Thymus (tissue), 11 donors: ENCODE measurements around the gene TK2. TPM values are rescaled to one million over a fixed set of nuclear protein-coding genes. Genes with fewer than 3 reads are reported as not detected.
"Not testable (repeated sequence)": the region's sequence is repeated elsewhere in the genome, so short reads cannot be mapped to it uniquely, and the experiment has no call there.

Experiments
- DNase-seq, 9 donors: peaks; one replicate each; pipeline ENCODE4 v3.0.0-alpha.2; 2013; ENCODE audit warnings: low spot score in 9 of 9, low read depth in 6 of 9, missing footprints in 1 of 9
- H3K27ac ChIP-seq, 2 donors: one replicate each; pipeline ENCODE4 v1.5.1; 2013; ENCODE audit warnings: control low read depth in 1 of 2, low read depth in 1 of 2, low read length in 1 of 2, mild to moderate bottlenecking in 1 of 2, moderate library complexity in 1 of 2
- H3K27me3 ChIP-seq, 2 donors: one replicate each; pipeline ENCODE4 v1.5.1; 2013; ENCODE audit warnings: low read length in 1 of 2; ENCODE audit not compliant: control insufficient read depth in 2 of 2, insufficient read depth in 1 of 2
- H3K36me3 ChIP-seq, 2 donors: one replicate each; pipeline ENCODE4 v1.5.1; 2013; ENCODE audit warnings: low read length in 1 of 2, mild to moderate bottlenecking in 1 of 2, moderate library complexity in 1 of 2; ENCODE audit not compliant: control insufficient read depth in 2 of 2, insufficient read depth in 2 of 2
- H3K4me1 ChIP-seq, 2 donors: one replicate each; pipeline ENCODE4 v1.5.1; 2013; ENCODE audit warnings: low read length in 2 of 2; ENCODE audit not compliant: control insufficient read depth in 2 of 2, insufficient read depth in 2 of 2
- H3K4me3 ChIP-seq, 2 donors: one replicate each; pipeline ENCODE4 v1.5.1; 2013; ENCODE audit warnings: low read length in 2 of 2, control low read depth in 1 of 2, mild to moderate bottlenecking in 1 of 2
- H3K9me3 ChIP-seq, 2 donors: one replicate each; pipeline ENCODE4 v1.5.1; 2013; ENCODE audit warnings: low read length in 1 of 2, mild to moderate bottlenecking in 1 of 2; ENCODE audit not compliant: control insufficient read depth in 2 of 2, insufficient read depth in 1 of 2
- WGBS: extraction: QIAGEN DNeasy Blood & Tissue Kit; methylation state at CpG from one replicate; pipeline ENCODE4 v1.1.7; 2013; 5-methylcytosine and 5-hydroxymethylcytosine counted together
- polyA plus RNA-seq: library from polyadenylated mRNA; stranded (reverse); fragments of 200-250 nt; gene quantifications from one replicate; pipeline ENCODE4 v1.2.3, GENCODE V29; 2013
- total RNA-seq: library from RNA; stranded (reverse); fragments of 120-200 nt; gene quantifications from one replicate; pipeline ENCODE4 v1.2.4, GENCODE V29; 2013
- donor health status: healthy.

TK2 gene
- total and polyA plus RNA-seq, 2 donors: 11.9 to 15.9 TPM

DNA sequence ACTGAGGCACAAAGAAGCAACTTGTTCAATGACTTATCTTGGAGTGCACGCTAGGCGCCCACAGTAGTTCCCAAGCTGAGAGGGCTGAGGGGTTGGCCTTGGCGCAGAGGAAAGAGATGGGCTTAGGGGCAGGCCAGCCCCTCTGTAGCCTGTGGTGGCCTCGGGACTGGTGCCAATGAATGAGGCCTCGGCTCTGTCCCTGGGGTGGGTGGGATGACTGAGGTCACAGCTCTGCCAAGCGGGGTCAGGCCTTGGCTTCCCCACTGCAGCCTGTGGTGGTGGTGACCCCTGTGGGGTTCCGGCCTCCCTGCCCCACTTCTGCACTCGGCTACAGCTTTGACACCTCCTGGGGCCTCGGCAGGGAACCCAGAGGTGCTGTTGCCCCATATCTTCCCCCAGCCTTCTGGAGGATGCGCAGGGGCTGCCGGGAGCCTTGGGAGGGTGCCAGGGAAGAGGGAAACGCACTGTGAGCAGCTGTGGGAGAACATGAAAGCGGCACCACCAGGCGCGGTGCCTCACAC is 76.8 kb downstream of the TK2 start:
- WGBS: 97% methylated on average over 15 of the region's 15 CpGs

DNA sequence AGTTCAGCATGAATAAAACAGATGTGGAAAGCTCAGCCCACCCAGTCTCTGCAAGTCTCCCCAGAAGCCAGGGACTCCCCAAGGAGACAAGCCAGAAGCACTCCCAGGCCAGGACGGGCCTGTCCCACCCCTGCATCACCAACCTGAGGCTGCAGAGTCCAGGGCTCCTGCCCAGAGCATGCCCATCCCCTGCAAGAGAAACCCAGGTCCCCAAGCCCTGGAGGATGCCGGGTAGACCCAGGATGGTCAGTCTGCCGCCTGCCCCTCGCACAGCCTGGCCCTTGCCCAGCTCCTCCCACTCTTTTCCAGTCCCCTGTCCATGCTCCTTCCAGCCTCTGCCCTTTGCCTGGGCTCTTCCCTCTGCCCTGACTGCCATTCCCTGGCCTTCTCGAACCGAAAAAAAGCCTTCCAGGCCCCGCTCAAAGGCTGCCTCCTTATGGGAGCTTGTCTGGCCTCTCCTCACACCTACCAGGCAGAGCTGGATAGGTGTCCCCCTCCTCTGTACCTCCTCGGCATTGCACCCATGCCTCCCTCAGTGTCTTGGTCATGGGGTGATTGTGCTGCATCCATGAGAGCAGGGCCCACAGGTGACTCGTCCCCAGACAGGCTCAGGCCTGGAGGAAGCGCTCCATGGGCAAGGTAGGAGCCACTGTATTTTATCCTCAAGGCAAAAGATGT is 78.1 kb downstream of the TK2 start:
- Histone ChIP-seq H3K36me3 (no peaks in the 10 kb centered on the region), H3K4me3 (no peak overlapping the region), H3K4me1 (peaks cover 12 to 23% of the 10 kb centered on the region in 2 donors), H3K27ac (no peak overlapping the region), H3K27me3 (peaks cover 0 to 7% of the 10 kb centered on the region in 2 donors), H3K9me3 (no peaks in the 10 kb centered on the region)
- no peak for DNase-seq
- WGBS: 97% methylated on average over 10 of the region's 10 CpGs

More for the DNA sequence above, 76.8 kb downstream of the TK2 start:
- H3K27ac ChIP-seq: no peak overlapping the region
- no peak overlapping the region for H3K4me3 ChIP-seq
- H3K9me3 ChIP-seq: no peaks in the 10 kb centered on the region
- peaks cover 0 to 7% of the 10 kb centered on the region in 2 donors for H3K27me3 ChIP-seq
- no peak for DNase-seq
- H3K4me1 ChIP-seq: peaks cover 12 to 30% of the 10 kb centered on the region in 2 donors
- H3K36me3 ChIP-seq: no peaks in the 10 kb centered on the region

DNA sequence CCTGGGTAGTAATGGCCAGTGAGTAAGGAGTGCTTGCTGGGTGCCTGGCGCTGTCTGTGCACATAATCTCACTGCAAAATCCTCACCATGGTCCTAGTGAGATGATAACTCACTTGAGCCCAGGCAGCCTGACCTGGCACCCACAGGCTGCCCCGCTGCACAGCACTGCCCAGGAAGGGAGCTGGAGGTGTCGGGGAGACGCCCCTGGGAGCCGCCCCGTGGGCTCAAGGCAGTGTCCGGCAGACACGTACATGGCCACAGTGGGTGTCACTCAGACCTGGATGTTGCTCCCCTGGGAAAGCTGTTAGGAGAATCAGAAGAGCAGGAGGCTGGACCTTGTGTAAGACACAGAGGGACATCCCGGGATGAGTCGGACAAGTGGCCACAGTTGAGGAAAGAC is 78.7 kb downstream of the TK2 start:
- no peaks in the 10 kb centered on the region for H3K9me3 ChIP-seq
- no peak for DNase-seq
- no peaks in the 10 kb centered on the region for H3K36me3 ChIP-seq
- peaks cover 0 to 7% of the 10 kb centered on the region in 2 donors for H3K27me3 ChIP-seq
- no peak overlapping the region for H3K27ac ChIP-seq
- peaks cover 12 to 18% of the 10 kb centered on the region in 2 donors for H3K4me1 ChIP-seq
- 98% methylated on average over 10 of the region's 10 CpGs for WGBS
- no peak overlapping the region for H3K4me3 ChIP-seq

DNA sequence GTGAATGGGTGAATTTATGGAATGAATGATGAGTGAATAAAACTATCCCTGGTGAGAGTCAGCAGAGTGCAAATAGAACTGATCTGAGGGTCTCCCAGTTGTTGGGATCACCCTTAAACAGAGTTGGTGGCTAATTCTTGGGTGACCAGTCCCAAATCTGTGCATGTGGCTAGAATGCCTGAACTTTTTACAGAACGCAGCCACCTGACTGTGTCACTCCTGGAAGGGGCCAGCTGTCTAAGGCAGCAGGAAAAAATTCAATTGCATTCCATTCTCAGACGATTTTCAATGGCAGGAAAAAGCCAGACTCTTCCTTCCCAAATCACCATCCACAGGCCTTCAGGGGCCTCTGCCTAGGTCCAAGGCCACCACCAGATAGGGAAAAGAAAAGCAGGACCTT is 79.4 kb downstream of the TK2 start:
- Histone ChIP-seq H3K4me3 (no peak overlapping the region), H3K27me3 (peaks cover 0 to 7% of the 10 kb centered on the region in 2 donors), H3K36me3 (no peaks in the 10 kb centered on the region), H3K4me1 (peaks cover 12 to 18% of the 10 kb centered on the region in 2 donors), H3K27ac (no peak overlapping the region), H3K9me3 (no peaks in the 10 kb centered on the region)
- no peak for DNase-seq
- 93% methylated on average over 2 of the region's 2 CpGs for WGBS

DNA sequence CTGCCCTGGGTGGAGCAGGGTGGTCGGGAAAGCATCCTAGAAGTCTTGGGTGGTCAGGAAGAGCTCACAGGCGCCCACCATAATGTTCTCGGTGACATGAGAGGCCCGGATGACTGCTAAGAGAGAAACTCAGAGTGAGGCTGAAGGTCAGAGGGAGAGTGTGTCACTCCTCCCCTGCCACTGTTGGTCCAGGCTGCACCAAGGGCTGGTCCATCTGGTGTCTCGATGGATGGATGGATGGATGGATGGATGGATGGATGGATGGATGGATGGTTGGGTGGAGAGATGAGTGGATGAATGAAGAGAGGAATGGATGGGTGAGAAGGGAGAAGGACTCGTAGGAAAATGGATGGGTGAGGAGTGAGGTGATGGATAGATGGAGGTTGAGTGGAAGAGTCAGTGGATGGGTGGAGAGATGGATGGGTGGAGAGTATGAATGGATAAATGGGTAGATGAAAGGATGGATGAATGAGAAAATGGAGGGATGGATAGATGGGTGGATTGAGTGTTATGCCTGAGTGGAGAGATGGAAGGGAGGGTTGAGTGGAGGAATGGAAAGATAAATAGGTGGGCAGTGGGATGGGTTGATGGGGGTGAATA is 79.9 kb downstream of the TK2 start:
- Histone ChIP-seq H3K36me3 (no peaks in the 10 kb centered on the region), H3K27me3 (peaks cover 0 to 7% of the 10 kb centered on the region in 2 donors), H3K4me3 (no peak overlapping the region), H3K27ac (no peak overlapping the region), H3K4me1 (peaks cover 9 to 13% of the 10 kb centered on the region in 2 donors), H3K9me3 (no peaks in the 10 kb centered on the region)
- DNase-seq: no peak
- WGBS: 94% methylated on average over 6 of the region's 6 CpGs

DNA sequence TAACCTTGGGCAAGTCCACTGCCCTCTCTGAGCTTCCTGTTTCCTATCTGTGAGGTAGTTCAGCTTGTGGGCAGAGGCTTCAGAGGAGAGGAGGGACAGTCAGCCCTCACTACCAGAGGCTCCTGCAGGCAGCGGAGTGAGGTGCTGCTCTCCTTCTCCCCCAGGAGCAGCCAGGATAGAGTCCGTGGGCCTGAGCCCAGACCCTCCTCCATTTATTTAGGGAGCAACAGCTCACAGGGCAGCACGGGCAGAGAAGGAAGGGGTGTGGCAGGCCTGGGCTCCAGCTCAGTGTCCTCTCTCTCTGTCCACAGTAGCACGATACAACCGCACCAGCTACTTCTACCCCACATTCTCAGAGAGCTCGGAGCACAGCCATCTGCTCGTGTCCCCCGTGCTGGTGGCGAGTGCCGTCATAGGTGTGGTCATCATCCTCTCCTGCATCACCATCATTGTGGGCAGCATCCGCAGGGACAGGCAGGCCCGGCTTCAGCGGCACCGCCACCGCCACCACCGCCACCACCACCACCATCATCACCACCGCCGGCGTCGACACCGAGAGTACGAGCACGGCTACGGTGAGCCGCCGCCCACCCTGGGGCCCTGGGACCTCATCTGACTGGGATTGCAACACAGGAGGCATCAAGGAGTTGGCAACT is 80.5 kb downstream of the TK2 start:
- Histone ChIP-seq H3K4me3 (no peak overlapping the region), H3K9me3 (no peaks in the 10 kb centered on the region), H3K4me1 (peaks cover 6 to 8% of the 10 kb centered on the region in 2 donors), H3K36me3 (no peaks in the 10 kb centered on the region), H3K27ac (no peak overlapping the region), H3K27me3 (peaks cover 0 to 7% of the 10 kb centered on the region in 2 donors)
- DNase-seq: no peak
- WGBS: 98% methylated on average over 26 of the region's 26 CpGs

DNA sequence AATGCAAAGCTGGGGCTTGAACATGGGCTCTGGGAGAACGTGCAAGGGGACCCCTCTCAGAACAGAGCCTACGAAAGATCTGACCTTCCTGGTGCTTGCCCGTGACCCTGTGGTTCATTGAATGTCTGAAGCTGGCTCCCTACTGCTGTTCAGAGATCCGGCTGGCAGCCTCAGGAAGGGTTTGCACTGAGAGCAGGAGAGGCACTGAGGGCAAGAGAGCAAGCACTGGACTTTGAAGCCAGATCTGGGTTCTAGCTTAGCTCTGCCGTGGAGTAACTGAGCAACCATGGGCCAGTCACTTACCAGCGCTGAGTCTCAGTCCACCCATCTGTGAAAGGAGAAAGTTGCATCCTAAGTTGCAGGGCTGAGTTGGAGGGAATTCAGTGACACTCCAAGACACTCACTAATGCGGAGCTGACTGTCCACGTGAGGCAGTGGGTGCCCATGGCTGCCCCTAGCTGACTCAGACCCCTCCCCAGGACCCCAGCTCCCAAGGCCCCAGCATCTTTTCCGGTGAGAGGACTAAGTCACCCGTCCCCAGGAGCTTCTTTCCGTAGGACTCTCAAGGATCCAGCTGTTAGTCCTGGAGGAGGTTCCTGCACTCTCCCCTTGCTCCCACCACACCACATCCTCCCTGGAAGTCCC is 81.5 kb downstream of the TK2 start:
- 96% methylated on average over 11 of the region's 11 CpGs for WGBS
- no peak overlapping the region for H3K4me3 ChIP-seq
- DNase-seq: no peak
- no peak overlapping the region for H3K27ac ChIP-seq
- no peaks in the 10 kb centered on the region for H3K36me3 ChIP-seq
- no peaks in the 10 kb centered on the region for H3K4me1 ChIP-seq
- H3K9me3 ChIP-seq: no peaks in the 10 kb centered on the region
- H3K27me3 ChIP-seq: peaks cover 0 to 9% of the 10 kb centered on the region in 2 donors

DNA sequence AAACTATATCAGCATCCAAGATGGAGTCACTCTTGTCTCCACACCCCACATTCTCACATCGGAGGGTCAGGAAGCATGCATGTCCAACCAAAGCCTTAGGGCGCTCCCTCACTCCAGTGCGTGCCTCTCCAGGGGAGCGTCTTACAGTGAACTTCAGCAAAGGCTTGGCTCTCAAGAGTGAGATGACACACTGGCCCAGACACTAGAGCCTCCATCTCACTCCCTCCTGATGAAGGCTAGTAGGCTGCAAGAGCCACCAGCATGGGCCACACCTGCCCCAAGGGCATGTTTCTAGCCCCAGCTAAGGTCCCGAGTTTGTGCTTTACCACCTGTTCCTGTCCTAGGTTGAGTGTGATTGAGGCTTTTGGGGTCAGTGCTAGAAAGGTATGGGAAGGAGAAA is 82.3 kb downstream of the TK2 start:
- WGBS: 97% methylated on average over 5 of the region's 5 CpGs
- Histone ChIP-seq H3K4me3 (no peak overlapping the region), H3K36me3 (no peaks in the 10 kb centered on the region), H3K27me3 (peaks cover 0 to 9% of the 10 kb centered on the region in 2 donors), H3K27ac (no peak overlapping the region), H3K4me1 (no peaks in the 10 kb centered on the region), H3K9me3 (no peaks in the 10 kb centered on the region)
- no peak for DNase-seq

DNA sequence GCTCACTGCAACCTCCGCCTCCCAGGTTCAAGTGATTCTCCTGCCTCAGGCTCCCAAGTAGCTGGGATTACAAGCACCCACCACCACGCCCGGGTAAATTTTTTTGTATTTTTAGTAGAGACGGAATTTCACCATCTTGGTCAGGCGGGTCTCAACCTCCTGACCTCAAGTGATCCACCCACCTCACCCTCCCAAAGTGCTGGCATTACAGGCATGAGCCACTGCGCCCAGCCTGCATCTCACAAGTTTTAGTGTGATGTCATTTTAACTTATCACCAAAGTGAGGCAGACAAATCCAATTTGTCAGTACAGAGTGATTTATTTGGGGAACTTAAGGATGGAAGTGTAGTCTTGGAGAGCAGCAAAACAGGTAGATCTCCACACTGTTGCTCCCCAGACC is 83.3 kb downstream of the TK2 start:
- WGBS: 99% methylated on average over 6 of the region's 6 CpGs

More for the DNA sequence above, 83.3 kb downstream of the TK2 start:
- H3K27ac ChIP-seq, DNase-seq, H3K4me1 ChIP-seq, H3K4me3 ChIP-seq, H3K36me3 ChIP-seq, H3K27me3 ChIP-seq, H3K9me3 ChIP-seq: not testable (repeated sequence)
